HL-60 (cell line): ENCODE measurements around the gene MBTD1.

Experiments
- DNase-seq, 2 experiments: peaks; one replicate each; pipeline ENCODE4 v3.0.0-alpha.2; 2010 to 2020; ENCODE audit warnings: low read depth in 1 of 2, low spot score in 1 of 2
- H3K27ac ChIP-seq: fragments of 250-450 bp; sonication (Bioruptor Pico); replicated peaks from 2 replicates; pipeline ENCODE4 v1.5.1; 2020; ENCODE audit warnings: mild to moderate bottlenecking, moderate library complexity
- H3K27me3 ChIP-seq: fragments of 250-450 bp; sonication (Bioruptor Pico); 2 replicates; pipeline ENCODE4 v1.5.1; 2021; ENCODE audit warnings: mild to moderate bottlenecking, moderate library complexity; ENCODE audit not compliant: insufficient read depth, poor library complexity, severe bottlenecking
- H3K4me3 ChIP-seq: replicated peaks from 2 replicates; pipeline ENCODE4 v1.5.1; 2011; ENCODE audit warnings: mild to moderate bottlenecking, control low read depth, low read length; ENCODE audit not compliant: insufficient read depth
- CTCF ChIP-seq: IDR thresholded peaks from one replicate; pipeline ENCODE4 v1.5.1; 2011; ENCODE audit warnings: low read length, control low read depth, inconsistent platforms; ENCODE audit not compliant: insufficient read depth
- GABPA ChIP-seq: IDR thresholded peaks from 2 replicates; pipeline ENCODE4 v1.6.1; 2012; ENCODE audit warnings: low read depth
- POLR2AphosphoS5 ChIP-seq: IDR thresholded peaks from 2 replicates; pipeline ENCODE4 v1.6.1; 2012; ENCODE audit warnings: low read depth
- REST ChIP-seq: IDR thresholded peaks from 2 replicates; pipeline ENCODE4 v1.6.1; 2012; ENCODE audit warnings: low read depth; ENCODE audit not compliant: insufficient replicate concordance
- SPI1 ChIP-seq: IDR thresholded peaks from 2 replicates; pipeline ENCODE4 v1.6.1; 2012; ENCODE audit warnings: low read depth, mild to moderate bottlenecking, borderline replicate concordance

MBTD1 gene

GRCh38 chr17:51289696-51290111, 29.9 kb upstream of the MBTD1 start:
- H3K27ac ChIP-seq = no peak overlapping the region
- H3K27me3 ChIP-seq = no peaks in the 10 kb centered on the region
- no peak overlapping the region for H3K4me3 ChIP-seq
- TF ChIP-seq CTCF = no peak
- no peak for TF ChIP-seq SPI1
- no peak for TF ChIP-seq REST
- TF ChIP-seq POLR2AphosphoS5 = no peak
- TF ChIP-seq GABPA = no peak
- no peak for DNase-seq

- Histone ChIP-seq H3K4me3 (no peak overlapping the region), H3K27me3 (no peaks in the 10 kb centered on the region), H3K27ac (no peak overlapping the region)
- TF ChIP-seq SPI1 (no peak), CTCF (no peak)
- DNase-seq = no peak
Observed at GRCh38 chr17:51287412-51287811, 27.6 kb upstream of the MBTD1 start.

- Histone ChIP-seq H3K4me3 (no peak overlapping the region), H3K27me3 (no peaks in the 10 kb centered on the region), H3K27ac (no peak overlapping the region)
- no peak for DNase-seq
- TF ChIP-seq SPI1 = no peak
- TF ChIP-seq GABPA = no peak
- no peak for TF ChIP-seq REST
Observed at GRCh38 chr17:51279183-51279582, 19.3 kb upstream of the MBTD1 start.

GRCh38 chr17:51275381-51275780, 15.5 kb upstream of the MBTD1 start:
- TF ChIP-seq CTCF (no peak), REST (no peak), GABPA (no peak), POLR2AphosphoS5 (no peak), SPI1 (no peak)
- no peak overlapping the region for H3K27ac ChIP-seq
- H3K4me3 ChIP-seq = no peak overlapping the region
- H3K27me3 ChIP-seq = no peaks in the 10 kb centered on the region
- DNase-seq = no peak
